ENCODE results near the gene PTK6. TPM values are rescaled to one million over a fixed set of nuclear protein-coding genes. Genes with fewer than 3 reads are reported as not detected.
"Not testable (repeated sequence)": the region's sequence is repeated elsewhere in the genome, so short reads cannot be mapped to it uniquely, and the experiment has no call there.

The PTK6 gene
- total RNA-seq, 1 donor from 2014 or later = 0.10 TPM

GRCh38 chr20:63482021-63482587 lies 55.1 kb downstream of the PTK6 start:
- no peak for DNase-seq (ENCODE audit: low spot score)

GRCh38 chr20:63481503-63481902 lies 55.7 kb downstream of the PTK6 start:
- no peak for DNase-seq (ENCODE audit: low spot score)

GRCh38 chr20:63479695-63480419 lies 57.3 kb downstream of the PTK6 start:
- not testable (repeated sequence) for DNase-seq (ENCODE audit: low spot score)

- no peak for DNase-seq (ENCODE audit: low spot score)
Measured at GRCh38 chr20:63478346-63479302, 58.6 kb downstream of the PTK6 start.

Other genes with a start within 250 kb of the PTK6 start
- not detected for gene COL20A1, start 244.2 kb downstream of the PTK6 start, total RNA-seq
- gene CHRNA4, start 176.0 kb downstream of the PTK6 start, total RNA-seq = not detected
- not detected for gene KCNQ2, start 64.7 kb downstream of the PTK6 start, total RNA-seq
- gene EEF1A2, start 38.3 kb downstream of the PTK6 start, total RNA-seq = 1.2 TPM
- 173 TPM for gene PPDPF, start 16.6 kb downstream of the PTK6 start, total RNA-seq
- not detected for gene SRMS, start 10.4 kb upstream of the PTK6 start, total RNA-seq
- 0.13 TPM for gene FNDC11, start 16.8 kb upstream of the PTK6 start, total RNA-seq
- gene HELZ2, start 36.9 kb upstream of the PTK6 start, total RNA-seq = 50.8 TPM
- 10.0 TPM for gene GMEB2, start 89.7 kb upstream of the PTK6 start, total RNA-seq
- gene STMN3, start 116.0 kb upstream of the PTK6 start, total RNA-seq = 9.9 TPM
- gene RTEL1, start 120.9 kb upstream of the PTK6 start, total RNA-seq = 31.7 TPM
- 4.7 TPM for gene TNFRSF6B, start 159.3 kb upstream of the PTK6 start, total RNA-seq
- 47.3 TPM for gene ARFRP1, start 170.6 kb upstream of the PTK6 start, total RNA-seq
- gene ZGPAT, start 170.7 kb upstream of the PTK6 start, total RNA-seq = 26.7 TPM
- 6.5 TPM for gene LIME1, start 199.3 kb upstream of the PTK6 start, total RNA-seq
- gene SLC2A4RG, start 202.4 kb upstream of the PTK6 start, total RNA-seq = 62.0 TPM

Measured in mesenteric fat pad (tissue), 1 donor.